Activated naive CD8-positive, alpha-beta T cell treated with anti-CD3 and anti-CD28 coated beads, Interleukin-2, amount 10 ng/mL, durations not matched to agents 7 days and 5 days (primary cell): ENCODE measurements around the gene CAB39L. TPM values are rescaled to one million over a fixed set of nuclear protein-coding genes. Genes with fewer than 3 reads are reported as not detected.
"Not testable (repeated sequence)": the region's sequence is repeated elsewhere in the genome, so short reads cannot be mapped to it uniquely, and the experiment has no call there.

ENCODE experiments used
- ATAC-seq: fragments of 150-1000 bp; cut with Tn5 transposase; one replicate; pipeline ENCODE4 v1.10.0; 2021; ENCODE audit warnings: low read depth, moderate library complexity
- POLR2A ChIA-PET: fragments of 350-600 bp; sonication (Branson Sonifier 250); formaldehyde crosslinking; loops from one replicate; lab custom pipeline; 2021; ENCODE audit warnings: antibody characterized with exemption; lab: Charles Lee
- DNase-seq: peaks from one replicate; pipeline ENCODE4 v3.0.0; 2021
- H3K27ac Mint-ChIP-seq: one replicate; pipeline ENCODE4 v1.8.0; 2022; ENCODE audit warnings: mild to moderate bottlenecking, mixed read lengths
- H3K27me3 Mint-ChIP-seq: one replicate; pipeline ENCODE4 v1.8.0; 2022; ENCODE audit warnings: mild to moderate bottlenecking, moderate library complexity, mixed read lengths
- H3K36me3 Mint-ChIP-seq: one replicate; pipeline ENCODE4 v1.8.0; 2021; ENCODE audit warnings: mild to moderate bottlenecking, mixed read lengths
- H3K4me1 Mint-ChIP-seq: one replicate; pipeline ENCODE4 v1.8.0; 2021; ENCODE audit warnings: mixed read lengths
- H3K4me3 Mint-ChIP-seq: one replicate; pipeline ENCODE4 v1.8.0; 2022; ENCODE audit warnings: mild to moderate bottlenecking, moderate library complexity, mixed read lengths
- H3K9me3 Mint-ChIP-seq: one replicate; pipeline ENCODE4 v1.8.0; 2021; ENCODE audit warnings: mixed read lengths
- total RNA-seq, 2 experiments: library from RNA; stranded (reverse); gene quantifications; one replicate each; pipeline ENCODE4 v1.2.3, GENCODE V29; 2021

Gene CAB39L
- total RNA-seq, 2 experiments from 2014 or later = 3.8 to 4.8 TPM

DNA sequence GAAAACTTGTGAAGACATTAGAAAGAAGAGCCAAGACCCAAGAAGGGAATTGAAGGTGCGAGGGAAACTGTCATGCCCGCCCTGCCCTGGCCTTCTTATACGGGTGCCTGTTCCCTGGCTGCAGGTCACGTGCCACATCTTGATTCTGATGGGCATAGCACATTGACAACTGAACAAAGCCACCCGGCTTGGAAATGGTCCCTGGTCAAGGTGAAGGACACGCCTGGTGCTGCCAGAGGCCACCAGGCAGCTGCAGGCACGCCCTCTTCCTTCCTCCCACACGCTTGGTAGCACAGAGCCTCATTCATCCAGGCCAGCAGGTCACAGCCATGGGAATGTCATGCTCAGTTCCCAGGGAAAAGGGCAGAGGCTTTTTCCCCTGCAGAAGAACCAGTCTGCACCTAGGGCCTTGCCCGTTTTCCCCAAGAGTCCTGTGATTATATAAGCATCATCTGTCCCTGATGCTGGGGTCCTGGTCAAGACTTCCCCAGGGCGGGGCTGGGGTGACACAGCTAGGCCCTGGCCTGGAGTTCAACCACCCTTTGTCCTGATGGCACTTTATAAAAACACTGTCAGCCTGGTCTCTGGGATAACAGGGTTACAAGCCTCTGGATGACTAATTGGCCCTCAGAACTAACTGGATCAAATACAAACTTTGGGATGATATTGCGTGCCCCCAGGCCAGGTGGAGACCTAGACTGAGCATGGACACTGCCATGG, 140.2 kb downstream of the CAB39L start:
- H3K36me3 Mint-ChIP-seq = no peaks in the 10 kb centered on the region
- peaks cover 15% of the 10 kb centered on the region for H3K4me1 Mint-ChIP-seq
- no peak overlapping the region for H3K4me3 Mint-ChIP-seq
- H3K9me3 Mint-ChIP-seq = no peaks in the 10 kb centered on the region
- ATAC-seq (no peak), DNase-seq (no peak)
- POLR2A ChIA-PET = no interaction called here
- H3K27ac Mint-ChIP-seq = no peak overlapping the region
- H3K27me3 Mint-ChIP-seq = peaks cover 4% of the 10 kb centered on the region

DNA sequence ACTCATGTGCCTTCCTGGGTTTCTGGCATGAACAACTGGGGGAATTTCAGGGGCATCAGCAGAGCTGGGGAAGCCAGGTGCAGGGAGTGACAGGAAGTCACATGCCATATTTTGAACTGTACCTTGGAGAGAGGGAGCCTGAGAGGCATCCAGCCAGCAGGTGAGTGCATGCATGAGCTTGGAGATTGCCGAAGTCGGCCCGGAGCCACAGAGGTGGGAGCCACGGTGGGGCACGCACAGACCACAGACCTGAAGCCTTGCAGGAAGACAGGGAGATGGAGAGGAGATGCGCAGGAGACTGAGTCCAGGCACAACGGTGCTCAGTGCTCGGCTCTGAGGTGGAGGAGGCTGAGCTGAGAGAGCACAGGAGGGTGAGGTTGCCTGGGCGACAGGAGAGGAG, 141.0 kb downstream of the CAB39L start:
- DNase-seq (no peak), ATAC-seq (no peak)
- H3K4me3 Mint-ChIP-seq = no peak overlapping the region
- peak overlapping the region; percentile 15 for H3K27ac Mint-ChIP-seq
- peaks cover 19% of the 10 kb centered on the region for H3K4me1 Mint-ChIP-seq
- no peaks in the 10 kb centered on the region for H3K36me3 Mint-ChIP-seq
- POLR2A ChIA-PET = interaction anchor here (1.8 kb wide), 1 partner anchor 193 kb away, joined by 5 read pairs; the partner anchor contains the start of gene PHF11
- H3K27me3 Mint-ChIP-seq = peaks cover 4% of the 10 kb centered on the region
- no peaks in the 10 kb centered on the region for H3K9me3 Mint-ChIP-seq

DNA sequence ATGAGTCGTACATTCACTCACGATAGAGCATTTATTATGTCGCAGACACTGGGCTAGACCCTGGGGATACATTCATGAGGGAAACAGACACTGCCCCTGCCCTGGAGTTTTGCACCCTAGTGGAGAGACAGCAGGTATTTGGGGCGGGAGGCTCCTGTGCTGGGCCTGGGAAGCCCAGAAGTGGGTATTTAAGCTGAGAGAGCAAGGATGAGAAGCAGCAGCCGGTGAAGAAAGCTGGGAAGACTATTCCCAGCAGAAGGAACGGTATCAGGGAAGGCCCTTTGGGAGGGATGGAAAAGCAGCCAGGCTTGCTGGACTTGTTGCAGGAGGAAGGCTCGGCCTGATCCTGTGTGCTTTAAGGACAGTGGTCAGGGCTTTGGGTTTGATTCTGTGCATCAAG, 141.6 kb downstream of the CAB39L start:
- Mint-ChIP-seq H3K36me3 (no peaks in the 10 kb centered on the region), H3K27ac (peak overlapping the region; percentile 34), H3K9me3 (no peaks in the 10 kb centered on the region), H3K27me3 (peaks cover 4% of the 10 kb centered on the region), H3K4me1 (peaks cover 19% of the 10 kb centered on the region), H3K4me3 (no peak overlapping the region)
- DNase-seq = no peak
- POLR2A ChIA-PET = interaction anchor here (1.8 kb wide), 1 partner anchor 194 kb away, joined by 5 read pairs; the partner anchor contains the start of gene PHF11
- ATAC-seq = no peak

DNA sequence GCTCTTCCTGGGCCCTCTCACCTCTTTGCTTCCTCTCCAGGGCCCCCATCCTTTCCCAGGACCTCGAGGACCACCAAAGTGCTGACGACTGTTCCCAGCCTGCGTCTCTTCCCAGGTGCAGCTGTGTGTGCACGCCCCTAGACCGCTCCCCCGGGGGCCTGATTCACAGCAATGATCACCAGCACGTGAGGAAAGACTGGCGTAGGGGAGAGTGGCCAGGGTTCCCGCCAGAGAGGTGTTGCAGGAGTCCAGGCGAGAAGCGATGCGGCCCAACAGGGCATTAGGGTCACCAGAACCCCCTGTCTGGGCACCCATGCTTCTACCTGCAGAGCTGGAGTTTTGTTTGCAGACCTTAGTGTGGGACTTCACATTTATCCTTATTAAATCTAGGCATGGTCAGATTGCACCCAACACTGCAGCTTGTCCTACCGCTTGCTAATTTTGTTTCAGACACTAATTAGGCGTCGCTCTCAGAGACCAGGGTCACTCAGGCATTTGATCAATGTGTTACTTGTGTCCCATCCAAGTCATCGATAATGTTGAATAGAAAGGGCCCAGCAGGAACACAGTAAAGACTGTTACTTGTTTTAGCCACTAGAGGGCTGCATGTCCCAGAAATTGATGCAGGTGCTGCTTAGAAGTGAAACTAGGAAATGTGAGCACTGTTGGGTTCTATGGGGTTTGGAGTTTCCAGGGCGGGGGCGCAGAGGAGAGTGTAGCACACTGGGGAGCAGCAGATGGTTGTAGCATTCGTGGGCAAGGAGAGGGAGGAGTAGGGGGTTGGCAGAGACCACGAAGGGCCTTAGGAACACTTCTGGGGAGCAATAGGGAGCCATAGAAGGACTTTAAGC, 142.9 kb downstream of the CAB39L start:
- DNase-seq = peak; percentile 64
- H3K4me1 Mint-ChIP-seq = peaks cover 19% of the 10 kb centered on the region
- H3K27me3 Mint-ChIP-seq = peaks cover 4% of the 10 kb centered on the region
- peak overlapping the region; percentile 88 for H3K27ac Mint-ChIP-seq
- H3K4me3 Mint-ChIP-seq = peak overlapping the region; percentile 73
- H3K36me3 Mint-ChIP-seq = no peaks in the 10 kb centered on the region
- no peaks in the 10 kb centered on the region for H3K9me3 Mint-ChIP-seq
- POLR2A ChIA-PET = interaction anchor here (0.8 kb wide), 1 partner anchor 194 kb away, joined by 7 read pairs; the partner anchor contains the start of gene PHF11
- ATAC-seq = peak; percentile 98

DNA sequence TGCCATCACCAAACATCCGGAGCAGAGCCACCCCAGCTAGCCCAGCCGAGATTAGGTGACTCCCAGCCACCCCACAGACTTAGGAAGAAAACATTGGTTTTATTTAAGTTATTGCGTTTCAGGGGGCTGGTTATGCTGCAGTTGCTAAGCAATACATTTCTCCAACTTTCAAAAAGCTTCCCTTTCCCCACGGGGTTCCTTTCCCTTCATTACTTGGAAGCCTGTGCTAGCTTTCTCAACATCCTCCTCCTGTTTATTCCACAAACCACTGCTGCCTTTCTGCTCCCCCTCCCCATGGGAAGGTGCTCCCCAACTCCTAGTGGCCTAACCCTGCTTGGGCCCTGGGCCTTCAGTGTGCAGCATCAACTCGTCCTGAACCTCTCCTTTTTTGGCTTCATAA, 143.6 kb downstream of the CAB39L start:
- peaks cover 19% of the 10 kb centered on the region for H3K4me1 Mint-ChIP-seq
- H3K9me3 Mint-ChIP-seq = no peaks in the 10 kb centered on the region
- POLR2A ChIA-PET = interaction anchor here (0.8 kb wide), 1 partner anchor 195 kb away, joined by 7 read pairs; the partner anchor contains the start of gene PHF11
- ATAC-seq (no peak), DNase-seq (no peak)
- no peak overlapping the region for H3K4me3 Mint-ChIP-seq
- peaks cover 4% of the 10 kb centered on the region for H3K27me3 Mint-ChIP-seq
- H3K36me3 Mint-ChIP-seq = peaks cover 4% of the 10 kb centered on the region
- no peak overlapping the region for H3K27ac Mint-ChIP-seq

DNA sequence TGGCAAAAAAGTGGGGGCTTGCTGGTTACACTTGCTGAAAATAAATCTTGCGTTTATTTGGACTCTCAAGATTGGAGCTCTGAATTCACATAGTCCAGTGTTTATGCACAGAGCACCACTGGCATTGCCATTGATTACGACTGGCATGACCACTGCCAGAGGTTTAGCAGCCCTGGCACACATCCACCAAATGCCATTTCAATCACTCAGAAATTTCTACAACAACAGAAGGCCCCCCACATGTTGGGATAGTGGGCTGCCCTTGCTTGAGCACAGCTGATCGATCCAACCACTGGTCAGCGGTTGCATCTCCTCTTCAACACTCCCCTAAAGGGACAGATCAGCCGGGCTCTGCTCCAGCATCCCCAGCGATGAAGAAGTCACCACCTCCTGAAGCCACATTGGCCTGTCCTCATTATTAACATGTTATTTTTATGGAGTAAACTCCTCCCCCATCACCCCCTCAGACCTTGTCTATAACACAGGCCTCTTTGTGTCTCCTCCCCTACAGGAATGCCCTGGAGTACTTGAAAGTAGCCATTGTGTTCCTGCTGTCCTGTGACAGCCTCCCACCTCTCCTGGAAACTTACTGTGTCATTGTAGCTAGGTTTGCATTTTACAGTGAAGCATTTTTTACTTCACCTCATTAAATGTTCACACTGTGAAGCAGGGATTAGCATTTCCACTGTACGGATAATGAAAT, 144.8 kb downstream of the CAB39L start:
- Mint-ChIP-seq H3K4me3 (no peak overlapping the region), H3K27ac (no peak overlapping the region), H3K27me3 (peaks cover 4% of the 10 kb centered on the region), H3K9me3 (no peaks in the 10 kb centered on the region), H3K4me1 (peaks cover 19% of the 10 kb centered on the region), H3K36me3 (peaks cover 4% of the 10 kb centered on the region)
- ATAC-seq = no peak
- POLR2A ChIA-PET = interaction anchor here (0.8 kb wide), 1 partner anchor 307 kb away, joined by 3 read pairs; no protein-coding TSS in a partner anchor
- DNase-seq = no peak

DNA sequence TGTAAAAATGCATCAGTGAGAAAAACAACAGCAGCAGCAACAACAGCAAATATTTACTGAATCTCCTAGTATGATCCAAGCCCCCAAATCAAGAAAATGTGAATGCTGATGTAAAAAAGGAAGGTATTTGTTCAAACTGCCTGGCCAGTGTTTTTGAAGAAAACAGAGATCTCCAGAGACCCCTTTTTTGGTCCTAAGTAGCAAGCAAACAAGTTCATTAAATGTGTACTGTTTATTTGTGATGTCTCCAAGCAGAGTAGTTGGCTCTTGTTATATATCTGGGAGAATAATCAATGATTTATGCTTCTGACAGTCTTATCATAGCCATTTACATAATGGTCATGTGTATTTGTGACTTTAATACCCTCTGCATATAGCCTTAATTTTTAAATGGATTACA, 145.4 kb downstream of the CAB39L start:
- DNase-seq (no peak), ATAC-seq (no peak)
- Mint-ChIP-seq H3K4me3 (no peak overlapping the region), H3K4me1 (peaks cover 21% of the 10 kb centered on the region), H3K27ac (peak overlapping the region; percentile 1), H3K9me3 (no peaks in the 10 kb centered on the region), H3K36me3 (peaks cover 5% of the 10 kb centered on the region), H3K27me3 (peaks cover 4% of the 10 kb centered on the region)
- POLR2A ChIA-PET = interaction anchor here (0.8 kb wide), 1 partner anchor 308 kb away, joined by 3 read pairs; no protein-coding TSS in a partner anchor

DNA sequence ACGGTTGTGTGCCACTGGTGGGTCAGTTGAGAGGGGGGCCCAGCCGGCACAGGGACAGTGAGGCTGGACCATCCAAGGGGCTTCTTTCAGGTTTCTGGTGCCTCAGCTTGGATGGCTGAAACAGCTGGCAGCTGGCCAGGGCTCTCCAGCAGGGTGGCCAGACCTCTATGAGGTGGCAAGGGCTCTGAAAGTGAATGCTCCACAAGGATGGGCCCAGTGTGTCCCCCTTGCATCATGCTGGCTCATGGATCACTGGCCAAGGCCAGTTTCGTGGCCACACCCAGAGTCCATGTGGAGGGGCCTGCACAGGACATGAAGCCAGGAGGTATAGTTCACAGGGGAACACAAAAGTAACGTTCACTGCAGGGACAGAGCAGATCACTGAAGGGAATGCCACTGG, 146.5 kb downstream of the CAB39L start:
- Mint-ChIP-seq H3K4me1 (peaks cover 27% of the 10 kb centered on the region), H3K27ac (no peak overlapping the region), H3K27me3 (no peaks in the 10 kb centered on the region), H3K36me3 (peaks cover 13% of the 10 kb centered on the region), H3K4me3 (no peak overlapping the region), H3K9me3 (no peaks in the 10 kb centered on the region)
- ATAC-seq = no peak
- DNase-seq = no peak
- POLR2A ChIA-PET = interaction anchor here (1.2 kb wide), 1 partner anchor 146 kb away, joined by 3 read pairs; the partner anchor contains the start of genes CAB39L and SETDB2

DNA sequence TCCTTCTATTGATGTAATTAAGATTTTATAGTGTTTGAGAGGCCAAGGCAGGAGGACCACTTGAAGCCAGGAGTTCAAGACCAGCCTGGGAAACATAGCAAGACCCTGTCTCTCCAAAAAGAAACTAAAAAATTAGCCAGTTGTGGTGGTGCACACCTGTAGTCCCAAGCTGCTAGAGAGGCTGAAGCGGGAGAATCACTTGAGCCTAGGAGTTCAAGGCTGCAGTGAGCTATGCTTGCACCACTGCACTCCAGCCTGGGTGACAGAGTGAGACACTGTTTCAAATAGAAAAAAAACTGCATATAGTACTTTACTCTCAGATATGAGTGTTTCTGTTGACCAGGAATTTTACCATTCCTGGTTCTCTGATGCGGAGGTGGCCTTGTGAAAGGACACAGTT, 147.2 kb downstream of the CAB39L start:
- DNase-seq (no peak), ATAC-seq (no peak)
- Mint-ChIP-seq H3K9me3 (no peaks in the 10 kb centered on the region), H3K4me1 (peaks cover 27% of the 10 kb centered on the region), H3K36me3 (peaks cover 13% of the 10 kb centered on the region), H3K4me3 (no peak overlapping the region), H3K27ac (no peak overlapping the region), H3K27me3 (no peaks in the 10 kb centered on the region)
- POLR2A ChIA-PET = interaction anchor here (0.5 to 1.2 kb wide), 3 partner anchors 147 to 294 kb away, joined by 3 to 4 read pairs (median 3); partner anchors contain the start of genes CAB39L and SETDB2

DNA sequence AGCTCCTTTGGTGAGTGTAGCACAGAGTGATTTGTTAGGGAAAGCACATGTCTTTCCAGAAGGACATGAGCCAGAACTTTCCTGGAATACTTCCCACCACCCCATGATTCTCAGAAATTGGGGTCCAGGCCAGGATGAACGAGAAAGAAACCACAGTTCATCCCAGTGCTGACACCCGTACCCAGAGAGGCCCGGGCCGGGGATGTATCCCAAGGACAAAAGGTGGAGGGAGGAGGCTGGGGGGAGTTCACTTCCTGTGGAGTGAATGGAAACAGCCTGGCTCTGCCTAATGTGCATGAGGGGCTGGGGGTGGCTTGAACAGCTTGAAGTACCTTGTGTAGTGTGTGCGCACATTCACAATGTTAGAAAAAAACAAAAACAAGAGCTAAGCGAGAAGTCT, 148.6 kb downstream of the CAB39L start:
- DNase-seq (no peak), ATAC-seq (no peak)
- POLR2A ChIA-PET = interaction anchor here (1.1 kb wide), 1 partner anchor 48 kb away, joined by 4 read pairs; the partner anchor contains the start of gene CDADC1
- peaks cover 26% of the 10 kb centered on the region for H3K4me1 Mint-ChIP-seq
- no peak overlapping the region for H3K27ac Mint-ChIP-seq
- no peak overlapping the region for H3K4me3 Mint-ChIP-seq
- peaks cover 15% of the 10 kb centered on the region for H3K36me3 Mint-ChIP-seq
- H3K9me3 Mint-ChIP-seq = no peaks in the 10 kb centered on the region
- no peaks in the 10 kb centered on the region for H3K27me3 Mint-ChIP-seq

DNA sequence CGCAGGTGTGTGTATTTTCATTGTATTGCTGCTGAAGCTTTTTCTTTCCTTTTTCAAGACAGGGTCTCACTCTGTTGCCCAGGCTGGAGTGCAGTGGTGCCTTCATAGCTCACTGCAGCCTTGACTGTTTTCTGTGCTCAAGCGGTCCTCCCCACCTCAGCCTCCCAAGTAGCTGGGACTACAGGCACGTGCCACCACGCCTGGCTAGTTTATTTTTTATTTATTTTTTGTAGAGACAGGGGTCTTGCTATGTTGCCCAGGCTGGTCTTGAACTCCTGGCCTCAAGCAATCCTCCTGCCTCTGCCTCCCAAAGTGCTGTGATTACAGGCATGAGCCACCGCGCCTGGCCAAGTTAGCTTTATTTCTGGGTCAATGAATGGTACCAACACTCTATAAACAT, 149.1 kb downstream of the CAB39L start:
- Mint-ChIP-seq H3K4me1 (peaks cover 26% of the 10 kb centered on the region), H3K36me3 (peaks cover 15% of the 10 kb centered on the region)
- POLR2A ChIA-PET = interaction anchor here (1.1 kb wide), 1 partner anchor 47 kb away, joined by 4 read pairs; the partner anchor contains the start of gene CDADC1
- not testable (repeated sequence) for H3K4me3 Mint-ChIP-seq, DNase-seq, ATAC-seq, H3K27ac Mint-ChIP-seq, H3K9me3 Mint-ChIP-seq, H3K27me3 Mint-ChIP-seq

DNA sequence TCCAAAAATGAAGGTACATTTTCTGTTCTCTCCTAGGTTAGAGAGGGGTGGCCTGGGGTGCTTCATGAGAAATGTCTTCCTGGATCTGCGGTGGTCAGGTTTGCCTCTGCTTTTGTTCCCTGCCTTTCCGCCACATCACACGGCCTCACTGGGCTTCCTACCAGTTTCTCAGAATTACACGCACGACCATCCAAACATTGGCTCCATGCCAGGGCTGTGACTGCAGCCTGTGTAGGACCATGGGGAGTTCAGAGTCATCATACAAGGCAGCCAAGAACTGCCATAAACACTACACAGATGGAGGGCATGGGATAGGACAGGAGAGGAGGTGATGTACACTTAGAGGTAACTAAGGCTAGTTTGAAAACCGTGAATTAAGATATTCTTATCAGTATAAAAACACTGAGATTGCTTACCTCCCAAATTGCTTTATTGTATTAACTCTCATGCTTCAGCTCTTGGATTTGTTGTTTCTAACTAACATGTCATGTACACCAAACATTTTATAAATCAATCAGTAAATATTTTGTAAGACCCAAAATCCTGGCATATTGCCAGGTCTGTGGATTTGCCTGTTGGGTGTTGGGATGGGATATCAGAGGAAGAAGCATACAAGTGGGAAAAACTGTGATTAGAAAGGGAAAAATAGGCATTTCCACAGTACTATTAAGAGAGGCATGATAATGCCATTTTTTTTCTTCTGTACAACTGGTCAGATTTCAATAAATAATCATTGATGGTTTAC, 150.9 kb downstream of the CAB39L start:
- peak; percentile 62 for DNase-seq
- Mint-ChIP-seq H3K4me1 (peaks cover 22% of the 10 kb centered on the region), H3K9me3 (no peaks in the 10 kb centered on the region), H3K36me3 (peaks cover 18% of the 10 kb centered on the region), H3K4me3 (peak overlapping the region; percentile 60), H3K27me3 (no peaks in the 10 kb centered on the region), H3K27ac (peak overlapping the region; percentile 55)
- POLR2A ChIA-PET = no interaction called here
- peak; percentile 80 for ATAC-seq
